ENCODE results near the gene CYP3A7. TPM values are rescaled to one million over a fixed set of nuclear protein-coding genes. Genes with fewer than 3 reads are reported as not detected.

The CYP3A7 gene
- total and polyA plus RNA-seq, 2 donors (not counting 3 experiments of a cell fraction or from before 2014, with no cell fraction given): not detected

- dilution Hi-C loops (cut with MboI; ENCODE audit: extremely low pct_ligation_motif_present, low sequenced_read_pairs) (no loop called here), intact Hi-C loops (cut with micrococcal nuclease) (no loop called here)
- DNase-seq (ENCODE audit: low read depth, low spot score): no peak
- no peak overlapping the region for H3K4me3 ChIP-seq (replicated peaks in 1 of 3; ENCODE audit: insufficient read depth in 1 of 3, low read depth in 1 of 3, low read length in 3 of 3)
- H3K27me3 ChIP-seq (ENCODE audit: control insufficient read depth in 2 of 2, insufficient read depth in 2 of 2, low read length in 2 of 2): no peaks in the 10 kb centered on the region
- ChIA-PET POLR2A (no interaction called here), CTCF (no interaction called here)
- H2AFZ ChIP-seq (ENCODE audit: low read depth, low read length): no peak overlapping the region
- no peaks in the 10 kb centered on the region for H4K20me1 ChIP-seq (replicated peaks; ENCODE audit: control insufficient read depth, extremely low read depth, insufficient read depth, low read length)
- no peak overlapping the region for H3K27ac ChIP-seq (ENCODE audit: insufficient read depth, low read depth, low read length)
- no peaks in the 10 kb centered on the region for H3K9me3 ChIP-seq (replicated peaks; ENCODE audit: control insufficient read depth, insufficient read depth, low read length)
- no peak overlapping the region for H3K4me2 ChIP-seq (ENCODE audit: insufficient read depth, low read length)
- no peak for FAIRE-seq
- no TSS peak for BruUV-seq (replicated peaks)
- TF ChIP-seq JUN (IDR thresholded peaks at IDR 0.05; ENCODE audit: borderline replicate concordance, insufficient read depth, insufficient read length, low read depth) (no peak), POLR2A (IDR thresholded peaks at IDR 0.05; ENCODE audit: low read depth, low read length) (no peak), EZH2 (IDR thresholded peaks at IDR 0.05; ENCODE audit: borderline replicate concordance, low read depth, low read length, severe bottlenecking) (no peak), FOS (IDR thresholded peaks at IDR 0.05; ENCODE audit: borderline replicate concordance, insufficient read depth, low read length) (no peak), MYC (IDR thresholded peaks at IDR 0.05; ENCODE audit: low read depth, low read length) (no peak), POLR2AphosphoS5 (IDR thresholded peaks at IDR 0.05; ENCODE audit: insufficient read depth, low read depth, low read length) (no peak), MAX (IDR thresholded peaks at IDR 0.05; ENCODE audit: insufficient read depth, insufficient read length) (no peak), GATA2 (IDR thresholded peaks at IDR 0.05; ENCODE audit: insufficient read depth, insufficient read length, low read depth, low read length) (no peak), CTCF (IDR thresholded peaks at IDR 0.05; ENCODE audit: extremely low read depth in 1 of 2, insufficient read depth in 1 of 2, low read depth in 1 of 2, low read length in 2 of 2) (no peak)
- no peaks in the 10 kb centered on the region for H3K4me1 ChIP-seq (ENCODE audit: control insufficient read depth, extremely low read depth, insufficient read depth, low read length)
- no peaks in the 10 kb centered on the region for H3K9me1 ChIP-seq (replicated peaks; ENCODE audit: control insufficient read depth, extremely low read depth, insufficient read depth, low read length)
- no peak overlapping the region for H3K9ac ChIP-seq (replicated peaks; ENCODE audit: extremely low read depth, insufficient read depth, low read length)
- H3K36me3 ChIP-seq (ENCODE audit: control insufficient read depth in 2 of 2, extremely low read depth in 1 of 2, insufficient read depth in 2 of 2, low read length in 2 of 2): no peaks in the 10 kb centered on the region
- no peaks in the 10 kb centered on the region for H3K79me2 ChIP-seq (ENCODE audit: control insufficient read depth, insufficient read depth, low read length)
Observed at GRCh38 chr7:99677013-99677647, 57.9 kb downstream of the CYP3A7 start.

Measured in endothelial cell of umbilical vein (primary cell).